Measurements from ENCODE around the gene NLRC5. TPM values are rescaled to one million over a fixed set of nuclear protein-coding genes. Genes with fewer than 3 reads are reported as not detected.

The NLRC5 gene
- total and polyA plus RNA-seq, 4 experiments from 2014 or later = 41.6 to 457 (median 284) TPM

GRCh38 chr16:57031156-57031555 is 41.8 kb downstream of the NLRC5 start:
- POLR2A ChIA-PET (ENCODE audit: partially characterized antibody) = interaction anchor here (0.7 to 11.9 kb wide), 8 partner anchors 7 to 416 kb away, joined by 3 to 162 read pairs (median 8); partner anchors contain the start of genes CIAPIN1, COQ9 and NLRC5
- Mint-ChIP-seq H3K9me3 (peaks cover 0 to 2% (median 0%) of the 10 kb centered on the region in 8 donors), H3K27ac (peak overlapping the region; percentile 5 to 86 (median 66)), H3K27me3 (no peaks in the 10 kb centered on the region), H3K4me1 (peaks cover 37 to 91% (median 65%) of the 10 kb centered on the region in 4 donors), H3K36me3 (peaks cover 78 to 88% of the 10 kb centered on the region in 2 donors), H3K4me3 (no peak overlapping the region)
- Histone ChIP-seq H3K4me1 (ENCODE audit: insufficient read depth, low read length) (peaks cover 84% of the 10 kb centered on the region), H3K4me3 (ENCODE audit: low read length in 2 of 2) (no peak overlapping the region), H3K36me3 (ENCODE audit: insufficient read depth, low read length) (peaks cover 68% of the 10 kb centered on the region), H3K27ac (ENCODE audit: low read depth, low read length) (peak overlapping the region; percentile 2), H3K9me3 (ENCODE audit: control insufficient read depth in 1 of 2, low read length in 2 of 2) (no peaks in the 10 kb centered on the region), H3K27me3 (ENCODE audit: insufficient read depth, low read length) (no peaks in the 10 kb centered on the region)
- CTCF ChIA-PET (ENCODE audit: partially characterized antibody) = interaction anchor here (0.7 to 3.0 kb wide), 5 partner anchors 9 to 67 kb away, joined by 3 to 13 read pairs (median 4); no protein-coding TSS in a partner anchor
- no peak for DNase-seq
- intact Hi-C loops (cut with micrococcal nuclease) = no loop called here

DNA sequence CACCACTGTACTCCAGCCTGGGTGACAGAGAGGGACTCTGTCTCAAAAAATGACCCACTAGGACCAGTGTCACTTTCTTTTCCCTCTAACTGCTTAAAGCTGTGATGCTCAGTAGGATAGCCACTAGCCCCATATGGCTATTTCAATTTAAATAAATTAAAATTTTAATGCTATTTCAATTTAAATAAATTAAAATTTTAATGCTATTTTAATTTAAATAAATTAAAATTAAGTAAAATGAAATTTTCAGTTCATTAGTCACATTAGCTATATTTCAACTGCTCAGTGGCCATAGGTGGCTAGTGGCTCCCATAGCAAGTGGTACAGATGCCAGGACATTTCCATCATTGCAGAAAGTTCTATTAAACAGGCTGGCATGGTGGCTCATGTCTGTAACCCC is 43.0 kb downstream of the NLRC5 start:
- Histone ChIP-seq H3K36me3 (ENCODE audit: insufficient read depth, low read length) (peaks cover 76% of the 10 kb centered on the region), H3K4me3 (ENCODE audit: low read length in 2 of 2) (no peak overlapping the region), H3K27me3 (ENCODE audit: insufficient read depth, low read length) (no peaks in the 10 kb centered on the region), H3K27ac (ENCODE audit: low read depth, low read length) (no peak overlapping the region), H3K4me1 (ENCODE audit: insufficient read depth, low read length) (peaks cover 84% of the 10 kb centered on the region), H3K9me3 (ENCODE audit: control insufficient read depth in 1 of 2, low read length in 2 of 2) (no peaks in the 10 kb centered on the region)
- CTCF ChIA-PET (ENCODE audit: partially characterized antibody) = interaction anchor here (0.9 to 3.0 kb wide), 7 partner anchors 8 to 68 kb away, joined by 3 to 13 read pairs (median 3); no protein-coding TSS in a partner anchor
- no peaks in the 10 kb centered on the region for H3K27me3 Mint-ChIP-seq
- intact Hi-C loops (cut with micrococcal nuclease) = no loop called here
- peaks cover 35 to 91% (median 65%) of the 10 kb centered on the region in 4 donors for H3K4me1 Mint-ChIP-seq
- peaks cover 0 to 2% (median 0%) of the 10 kb centered on the region in 8 donors for H3K9me3 Mint-ChIP-seq
- no peak for DNase-seq
- peaks cover 78 to 87% of the 10 kb centered on the region in 2 donors for H3K36me3 Mint-ChIP-seq
- H3K4me3 Mint-ChIP-seq = no peak overlapping the region
- H3K27ac Mint-ChIP-seq = peak overlapping the region in 4 of 7 donors; percentile 82 to 98 (median 84)
- POLR2A ChIA-PET (ENCODE audit: partially characterized antibody) = interaction anchor here (0.6 to 11.9 kb wide), 8 partner anchors 6 to 339 kb away, joined by 3 to 162 read pairs (median 10); partner anchors contain the start of gene NLRC5

GRCh38 chr16:57032931-57033330 is 43.6 kb downstream of the NLRC5 start:
- Histone ChIP-seq H3K4me1 (ENCODE audit: insufficient read depth, low read length) (peaks cover 84% of the 10 kb centered on the region), H3K27me3 (ENCODE audit: insufficient read depth, low read length) (no peaks in the 10 kb centered on the region), H3K27ac (ENCODE audit: low read depth, low read length) (no peak overlapping the region), H3K4me3 (ENCODE audit: low read length in 2 of 2) (no peak overlapping the region), H3K9me3 (ENCODE audit: control insufficient read depth in 1 of 2, low read length in 2 of 2) (no peaks in the 10 kb centered on the region), H3K36me3 (ENCODE audit: insufficient read depth, low read length) (peaks cover 81% of the 10 kb centered on the region)
- no peaks in the 10 kb centered on the region for H3K27me3 Mint-ChIP-seq
- intact Hi-C loops (cut with micrococcal nuclease) = no loop called here
- peaks cover 34 to 91% (median 65%) of the 10 kb centered on the region in 4 donors for H3K4me1 Mint-ChIP-seq
- no peak for DNase-seq
- peaks cover 0 to 2% (median 0%) of the 10 kb centered on the region in 8 donors for H3K9me3 Mint-ChIP-seq
- H3K27ac Mint-ChIP-seq = peak overlapping the region in 6 of 7 donors; percentile 76 to 98 (median 84)
- H3K36me3 Mint-ChIP-seq = peaks cover 78 to 87% of the 10 kb centered on the region in 2 donors
- no peak overlapping the region for H3K4me3 Mint-ChIP-seq
- POLR2A ChIA-PET (ENCODE audit: partially characterized antibody) = interaction anchor here (1.4 to 11.9 kb wide), 7 partner anchors 6 to 101 kb away, joined by 4 to 162 read pairs (median 13); partner anchors contain the start of genes HERPUD1 and NLRC5
- CTCF ChIA-PET (ENCODE audit: partially characterized antibody) = interaction anchor here (0.9 to 3.0 kb wide), 6 partner anchors 9 to 69 kb away, joined by 3 to 13 read pairs (median 3); no protein-coding TSS in a partner anchor

GRCh38 chr16:57036315-57036714 is 47.0 kb downstream of the NLRC5 start:
- Histone ChIP-seq H3K4me1 (ENCODE audit: insufficient read depth, low read length) (peaks cover 88% of the 10 kb centered on the region), H3K27ac (ENCODE audit: low read depth, low read length) (no peak overlapping the region), H3K36me3 (ENCODE audit: insufficient read depth, low read length) (peaks cover 69% of the 10 kb centered on the region), H3K4me3 (ENCODE audit: low read length in 2 of 2) (no peak overlapping the region), H3K27me3 (ENCODE audit: insufficient read depth, low read length) (no peaks in the 10 kb centered on the region), H3K9me3 (ENCODE audit: control insufficient read depth in 1 of 2, low read length in 2 of 2) (no peaks in the 10 kb centered on the region)
- POLR2A ChIA-PET (ENCODE audit: partially characterized antibody) = interaction anchor here (1.2 to 9.9 kb wide), 5 partner anchors 9 to 50 kb away, joined by 4 to 183 read pairs (median 91); partner anchors contain the start of gene NLRC5
- Mint-ChIP-seq H3K27ac (peak overlapping the region; percentile 80 to 98 (median 91)), H3K4me3 (peak overlapping the region in 2 of 8 donors; percentile 13 to 43), H3K27me3 (no peaks in the 10 kb centered on the region), H3K4me1 (peaks cover 51 to 95% (median 73%) of the 10 kb centered on the region in 4 donors), H3K9me3 (peaks cover 0 to 2% (median 0%) of the 10 kb centered on the region in 8 donors), H3K36me3 (peaks cover 72 to 81% of the 10 kb centered on the region in 2 donors)
- CTCF ChIA-PET (ENCODE audit: partially characterized antibody) = interaction anchor here (1.3 to 3.8 kb wide), 2 partner anchors 9 to 26 kb away, joined by 4 to 15 read pairs; no protein-coding TSS in a partner anchor
- no peak for DNase-seq
- intact Hi-C loops (cut with micrococcal nuclease) = no loop called here

- Mint-ChIP-seq H3K27me3 (no peaks in the 10 kb centered on the region), H3K9me3 (peaks cover 0 to 2% (median 0%) of the 10 kb centered on the region in 8 donors), H3K4me1 (peaks cover 54 to 95% (median 75%) of the 10 kb centered on the region in 4 donors), H3K36me3 (peaks cover 67 to 79% of the 10 kb centered on the region in 2 donors), H3K4me3 (peak overlapping the region in 2 of 8 donors; percentile 13 to 43), H3K27ac (peak overlapping the region; percentile 83 to 98 (median 91))
- ChIA-PET POLR2A (ENCODE audit: partially characterized antibody) (interaction anchor here (0.7 to 9.9 kb wide), 8 partner anchors 9 to 71 kb away, joined by 3 to 183 read pairs (median 66); partner anchors contain the start of gene NLRC5), CTCF (ENCODE audit: partially characterized antibody) (interaction anchor here (0.8 to 3.8 kb wide), 2 partner anchors 10 to 72 kb away, joined by 3 to 15 read pairs; no protein-coding TSS in a partner anchor)
- H3K27me3 ChIP-seq (ENCODE audit: insufficient read depth, low read length) = no peaks in the 10 kb centered on the region
- H3K4me1 ChIP-seq (ENCODE audit: insufficient read depth, low read length) = peaks cover 88% of the 10 kb centered on the region
- intact Hi-C loops (cut with micrococcal nuclease) = no loop called here
- H3K36me3 ChIP-seq (ENCODE audit: insufficient read depth, low read length) = peaks cover 63% of the 10 kb centered on the region
- H3K27ac ChIP-seq (ENCODE audit: low read depth, low read length) = peak overlapping the region; percentile 42
- DNase-seq = no peak
- no peaks in the 10 kb centered on the region for H3K9me3 ChIP-seq (ENCODE audit: control insufficient read depth in 1 of 2, low read length in 2 of 2)
- no peak overlapping the region for H3K4me3 ChIP-seq (ENCODE audit: low read length in 2 of 2)
Observed at GRCh38 chr16:57036945-57037344, 47.6 kb downstream of the NLRC5 start.

DNA sequence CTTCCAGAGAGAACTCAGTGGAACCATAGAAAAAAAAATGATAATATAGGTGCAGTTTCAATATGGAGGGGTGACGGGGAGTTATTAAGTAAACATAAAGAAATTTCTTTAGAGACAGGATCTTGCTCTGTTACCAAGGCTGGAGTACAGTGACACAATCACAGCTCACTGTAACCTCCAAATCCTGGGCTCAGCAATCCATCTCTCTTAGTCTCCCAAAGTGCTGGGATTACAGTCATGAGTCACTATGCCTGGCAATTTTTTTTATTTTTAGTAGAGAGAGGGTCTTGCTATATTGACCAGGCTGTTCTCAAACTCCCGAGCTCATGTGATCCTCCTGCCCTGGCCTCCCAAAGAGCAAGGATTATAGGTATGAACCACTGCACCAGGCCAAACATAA is 48.8 kb downstream of the NLRC5 start:
- no peak for DNase-seq
- Mint-ChIP-seq H3K4me1 (peaks cover 61 to 100% (median 83%) of the 10 kb centered on the region in 4 donors), H3K27me3 (no peaks in the 10 kb centered on the region), H3K4me3 (peak overlapping the region in 5 of 8 donors; percentile 38 to 72 (median 60)), H3K27ac (peak overlapping the region; percentile 83 to 98 (median 91)), H3K9me3 (peaks cover 0 to 2% (median 0%) of the 10 kb centered on the region in 8 donors), H3K36me3 (peaks cover 71 to 83% of the 10 kb centered on the region in 2 donors)
- Histone ChIP-seq H3K4me1 (ENCODE audit: insufficient read depth, low read length) (peaks cover 99% of the 10 kb centered on the region), H3K4me3 (ENCODE audit: low read length in 2 of 2) (no peak overlapping the region), H3K36me3 (ENCODE audit: insufficient read depth, low read length) (peaks cover 63% of the 10 kb centered on the region), H3K27me3 (ENCODE audit: insufficient read depth, low read length) (no peaks in the 10 kb centered on the region), H3K9me3 (ENCODE audit: control insufficient read depth in 1 of 2, low read length in 2 of 2) (no peaks in the 10 kb centered on the region), H3K27ac (ENCODE audit: low read depth, low read length) (peak overlapping the region; percentile 42)
- intact Hi-C loops (cut with micrococcal nuclease) = no loop called here
- ChIA-PET POLR2A (ENCODE audit: partially characterized antibody) (interaction anchor here (1.5 to 9.9 kb wide), 8 partner anchors 11 to 105 kb away, joined by 3 to 183 read pairs (median 66); partner anchors contain the start of gene NLRC5), CTCF (ENCODE audit: partially characterized antibody) (interaction anchor here (1.6 to 5.5 kb wide), 4 partner anchors 11 to 74 kb away, joined by 5 to 78 read pairs (median 12); partner anchors contain the start of gene CPNE2)

Measured in CD4-positive, alpha-beta memory T cell (primary cell).